ENCODE measurements around the gene ACR. TPM values are rescaled to one million over a fixed set of nuclear protein-coding genes. Genes with fewer than 3 reads are reported as not detected.

The ACR gene
- total and polyA plus RNA-seq, 2 experiments from 2014 or later, result not detected

GRCh38 chr22:50714631-50715179, 23.3 kb upstream of the ACR start:
- no peaks in the 10 kb centered on the region for H3K79me2 ChIP-seq (ENCODE audit: insufficient read depth)
- no peak overlapping the region for H3K27ac ChIP-seq
- in situ Hi-C loops (cut with MboI), result no loop called here
- H3K4me1 ChIP-seq (ENCODE audit: insufficient read depth), result no peaks in the 10 kb centered on the region
- no peaks in the 10 kb centered on the region for H4K20me1 ChIP-seq (ENCODE audit: insufficient read depth)
- H3F3A ChIP-seq (ENCODE audit: insufficient read depth), result no peaks in the 10 kb centered on the region
- no peaks in the 10 kb centered on the region for H3K36me3 ChIP-seq (ENCODE audit: low read depth)
- H3K9ac ChIP-seq, result no peak overlapping the region
- no peak overlapping the region for H3K4me2 ChIP-seq (ENCODE audit: unreplicated experiment)
- H3K9me3 ChIP-seq (ENCODE audit: low read depth), result no peaks in the 10 kb centered on the region
- H3K4me3 ChIP-seq, result no peak overlapping the region
- no peak for DNase-seq
- TF ChIP-seq EZH2phosphoT487 (IDR thresholded peaks at IDR 0.05; ENCODE audit: insufficient read depth, low read depth), result no peak
- TF ChIP-seq EZH2 (IDR thresholded peaks at IDR 0.05; ENCODE audit: insufficient read depth, poor library complexity, severe bottlenecking), result no peak
- WGBS, 2 experiments (ENCODE audit: low coverage in 1 of 2, low lambda C conversion rate in 2 of 2, missing lambda C conversion rate in 2 of 2), result 85 to 91% methylated on average over 9 to 17 of the region's 22 CpGs
- H2AFZ ChIP-seq, result no peak overlapping the region
- H3K27me3 ChIP-seq (replicated peaks; ENCODE audit: insufficient read depth), result 0 out of 2 replicates have a peak, but pooled peaks cover 5% of the 10 kb centered on the region
- H3K9me2 ChIP-seq (ENCODE audit: insufficient read depth), result no peaks in the 10 kb centered on the region

GRCh38 chr22:50715250-50715649, 22.8 kb upstream of the ACR start:
- 83% methylated on average over 9 of the region's 9 CpGs for WGBS, 2 experiments (ENCODE audit: low coverage in 1 of 2, low lambda C conversion rate in 2 of 2, missing lambda C conversion rate in 2 of 2)

GRCh38 chr22:50715776-50716175, 22.2 kb upstream of the ACR start:
- Histone ChIP-seq H3K4me1 (ENCODE audit: insufficient read depth) (no peaks in the 10 kb centered on the region), H3K4me3 (no peak overlapping the region), H3K9me2 (ENCODE audit: insufficient read depth) (no peaks in the 10 kb centered on the region), H4K20me1 (ENCODE audit: insufficient read depth) (no peaks in the 10 kb centered on the region), H2AFZ (no peak overlapping the region), H3F3A (ENCODE audit: insufficient read depth) (no peaks in the 10 kb centered on the region), H3K36me3 (ENCODE audit: low read depth) (no peaks in the 10 kb centered on the region), H3K9ac (no peak overlapping the region), H3K27me3 (replicated peaks; ENCODE audit: insufficient read depth) (0 out of 2 replicates have a peak, but pooled peaks cover 8% of the 10 kb centered on the region), H3K79me2 (ENCODE audit: insufficient read depth) (no peaks in the 10 kb centered on the region), H3K9me3 (ENCODE audit: low read depth) (no peaks in the 10 kb centered on the region), H3K27ac (no peak overlapping the region), H3K4me2 (ENCODE audit: unreplicated experiment) (no peak overlapping the region)
- TF ChIP-seq EZH2phosphoT487 (IDR thresholded peaks at IDR 0.05; ENCODE audit: insufficient read depth, low read depth) (no peak), EZH2 (IDR thresholded peaks at IDR 0.05; ENCODE audit: insufficient read depth, poor library complexity, severe bottlenecking) (no peak)
- in situ Hi-C loops (cut with MboI), result no loop called here
- 71 to 80% methylated on average over 6 to 7 of the region's 7 CpGs for WGBS, 2 experiments (ENCODE audit: low coverage in 1 of 2, low lambda C conversion rate in 2 of 2, missing lambda C conversion rate in 2 of 2)
- no peak for DNase-seq

More at GRCh38 chr22:50715250-50715649, 22.8 kb upstream of the ACR start:
- Histone ChIP-seq H2AFZ (no peak overlapping the region), H3K9me2 (ENCODE audit: insufficient read depth) (no peaks in the 10 kb centered on the region), H3K9ac (no peak overlapping the region), H3K27ac (no peak overlapping the region), H3K4me3 (no peak overlapping the region), H3K79me2 (ENCODE audit: insufficient read depth) (no peaks in the 10 kb centered on the region), H3K4me2 (ENCODE audit: unreplicated experiment) (no peak overlapping the region), H4K20me1 (ENCODE audit: insufficient read depth) (no peaks in the 10 kb centered on the region), H3K36me3 (ENCODE audit: low read depth) (no peaks in the 10 kb centered on the region), H3K4me1 (ENCODE audit: insufficient read depth) (no peaks in the 10 kb centered on the region), H3F3A (ENCODE audit: insufficient read depth) (no peaks in the 10 kb centered on the region), H3K9me3 (ENCODE audit: low read depth) (no peaks in the 10 kb centered on the region), H3K27me3 (replicated peaks; ENCODE audit: insufficient read depth) (0 out of 2 replicates have a peak, but pooled peaks cover 8% of the 10 kb centered on the region)
- in situ Hi-C loops (cut with MboI), result no loop called here
- DNase-seq, result no peak
- TF ChIP-seq EZH2 (IDR thresholded peaks at IDR 0.05; ENCODE audit: insufficient read depth, poor library complexity, severe bottlenecking) (no peak), EZH2phosphoT487 (IDR thresholded peaks at IDR 0.05; ENCODE audit: insufficient read depth, low read depth) (no peak)

GRCh38 chr22:50716290-50717024, 21.5 kb upstream of the ACR start:
- H4K20me1 ChIP-seq (ENCODE audit: insufficient read depth), result no peaks in the 10 kb centered on the region
- H3K9me2 ChIP-seq (ENCODE audit: insufficient read depth), result no peaks in the 10 kb centered on the region
- no peaks in the 10 kb centered on the region for H3K9me3 ChIP-seq (ENCODE audit: low read depth)
- H3K4me1 ChIP-seq (ENCODE audit: insufficient read depth), result no peaks in the 10 kb centered on the region
- no peak for TF ChIP-seq EZH2 (IDR thresholded peaks at IDR 0.05; ENCODE audit: insufficient read depth, poor library complexity, severe bottlenecking)
- no peak for TF ChIP-seq EZH2phosphoT487 (IDR thresholded peaks at IDR 0.05; ENCODE audit: insufficient read depth, low read depth)
- H3F3A ChIP-seq (ENCODE audit: insufficient read depth), result no peaks in the 10 kb centered on the region
- no peak overlapping the region for H2AFZ ChIP-seq
- no peak overlapping the region for H3K9ac ChIP-seq
- no peak overlapping the region for H3K27ac ChIP-seq
- H3K4me2 ChIP-seq (ENCODE audit: unreplicated experiment), result no peak overlapping the region
- 0 out of 2 replicates have a peak, but pooled peaks cover 8% of the 10 kb centered on the region for H3K27me3 ChIP-seq (replicated peaks; ENCODE audit: insufficient read depth)
- no peaks in the 10 kb centered on the region for H3K36me3 ChIP-seq (ENCODE audit: low read depth)
- no peaks in the 10 kb centered on the region for H3K79me2 ChIP-seq (ENCODE audit: insufficient read depth)
- WGBS, 2 experiments (ENCODE audit: low coverage in 1 of 2, low lambda C conversion rate in 2 of 2, missing lambda C conversion rate in 2 of 2), result 82 to 90% methylated on average over 13 of the region's 13 CpGs
- in situ Hi-C loops (cut with MboI), result no loop called here
- DNase-seq, result no peak
- no peak overlapping the region for H3K4me3 ChIP-seq
